Esophagus muscularis mucosa (tissue), 3 donors: ENCODE results near the gene POLE3.

Experiments
- CTCF ChIP-seq, 3 experiments: fragments of 200-600 bp in 2 of 3; fragments of 450-650 bp in 1 of 3; sonication (generic) in 2 of 3; IDR thresholded peaks; one replicate each; pipeline ENCODE4 v1.5.1; 2017 to 2019; ENCODE audit warnings: antibody characterized with exemption in 3 of 3, mild to moderate bottlenecking in 2 of 3, moderate library complexity in 1 of 3
- POLR2A ChIP-seq: fragments of 450-650 bp; IDR thresholded peaks from one replicate; pipeline ENCODE4 v1.6.1; 2017; ENCODE audit warnings: antibody characterized with exemption, moderate library complexity, mild to moderate bottlenecking, low read depth

- no peak for TF ChIP-seq POLR2A
- no peak for TF ChIP-seq CTCF (IDR thresholded peaks at IDR 0.05)
Measured at GRCh38 chr9:113372059-113372458, 38.4 kb downstream of the POLE3 start.
